ENCODE results near the gene YPEL4.

YPEL4 gene

GRCh38 chr11:57679396-57679795 is 29.7 kb upstream of the YPEL4 start:
- no peak overlapping the region for H3K4me2 ChIP-seq
- H3K4me1 ChIP-seq (ENCODE audit: low read depth, poor library complexity, severe bottlenecking) = peaks cover 13% of the 10 kb centered on the region
- H3K27me3 ChIP-seq (ENCODE audit: insufficient read depth, low read depth) = no peaks in the 10 kb centered on the region
- H2AFZ ChIP-seq (ENCODE audit: low read depth) = no peak overlapping the region
- no peak overlapping the region for H3K9ac ChIP-seq
- H3K27ac ChIP-seq = no peak overlapping the region
- TF ChIP-seq, protein P1, sequence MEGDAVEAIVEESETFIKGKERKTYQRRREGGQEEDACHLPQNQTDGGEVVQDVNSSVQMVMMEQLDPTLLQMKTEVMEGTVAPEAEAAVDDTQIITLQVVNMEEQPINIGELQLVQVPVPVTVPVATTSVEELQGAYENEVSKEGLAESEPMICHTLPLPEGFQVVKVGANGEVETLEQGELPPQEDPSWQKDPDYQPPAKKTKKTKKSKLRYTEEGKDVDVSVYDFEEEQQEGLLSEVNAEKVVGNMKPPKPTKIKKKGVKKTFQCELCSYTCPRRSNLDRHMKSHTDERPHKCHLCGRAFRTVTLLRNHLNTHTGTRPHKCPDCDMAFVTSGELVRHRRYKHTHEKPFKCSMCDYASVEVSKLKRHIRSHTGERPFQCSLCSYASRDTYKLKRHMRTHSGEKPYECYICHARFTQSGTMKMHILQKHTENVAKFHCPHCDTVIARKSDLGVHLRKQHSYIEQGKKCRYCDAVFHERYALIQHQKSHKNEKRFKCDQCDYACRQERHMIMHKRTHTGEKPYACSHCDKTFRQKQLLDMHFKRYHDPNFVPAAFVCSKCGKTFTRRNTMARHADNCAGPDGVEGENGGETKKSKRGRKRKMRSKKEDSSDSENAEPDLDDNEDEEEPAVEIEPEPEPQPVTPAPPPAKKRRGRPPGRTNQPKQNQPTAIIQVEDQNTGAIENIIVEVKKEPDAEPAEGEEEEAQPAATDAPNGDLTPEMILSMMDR (conservative IDR thresholded peaks at IDR 0.05; ENCODE audit: low read depth, low read length) = no peak
- no peaks in the 10 kb centered on the region for H3K36me3 ChIP-seq (ENCODE audit: insufficient read depth)
- no peaks in the 10 kb centered on the region for H4K20me1 ChIP-seq (ENCODE audit: insufficient read depth)
- peaks cover 51% of the 10 kb centered on the region for H3K79me2 ChIP-seq (ENCODE audit: insufficient read depth, low read depth)
- H3K4me3 ChIP-seq (IDR thresholded peaks at IDR 0.05; ENCODE audit: insufficient read depth, low read depth, low read length) = no peak overlapping the region

DNA sequence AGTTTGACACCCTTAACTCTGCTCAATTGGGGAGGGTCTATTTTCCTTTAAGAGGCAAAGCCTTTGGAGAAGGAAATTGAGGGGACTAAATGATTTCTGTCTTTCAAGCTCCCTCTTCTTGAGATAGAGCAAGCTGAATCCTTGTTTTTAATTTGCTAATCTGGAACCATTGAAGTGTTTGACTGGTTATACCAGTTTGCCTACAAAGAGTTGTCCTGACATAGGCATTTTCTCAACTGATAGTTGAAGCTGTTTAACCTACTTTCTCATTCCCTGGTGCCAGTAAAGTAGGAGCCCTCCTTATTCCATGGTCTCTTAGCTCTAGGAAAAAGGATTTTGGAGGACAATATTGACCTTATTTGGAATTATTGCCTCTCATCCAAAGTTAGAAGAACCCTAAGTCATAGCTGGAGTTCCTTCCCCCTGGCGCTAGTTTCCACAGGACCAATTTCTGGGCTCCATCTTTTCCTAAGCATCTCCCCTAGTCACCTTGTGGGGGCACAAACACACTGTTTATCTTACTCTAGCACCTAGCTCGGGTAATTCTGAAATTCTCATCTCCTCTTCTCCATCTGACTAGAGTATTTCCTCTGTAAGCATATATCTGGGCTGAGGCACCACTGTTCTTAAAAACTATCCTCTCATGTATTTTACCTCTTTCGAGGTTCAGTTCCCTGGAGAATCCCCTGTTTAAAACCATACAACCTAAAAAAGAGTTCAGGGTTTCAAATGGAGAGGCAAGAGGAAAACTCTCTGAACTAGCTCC is 25.6 kb upstream of the YPEL4 start:
- H3K4me1 ChIP-seq (ENCODE audit: low read depth, poor library complexity, severe bottlenecking) = peaks cover 18% of the 10 kb centered on the region
- H3K79me2 ChIP-seq (ENCODE audit: insufficient read depth, low read depth) = peaks cover 82% of the 10 kb centered on the region
- H3K4me2 ChIP-seq = no peak overlapping the region
- H2AFZ ChIP-seq (ENCODE audit: low read depth) = no peak overlapping the region
- no peaks in the 10 kb centered on the region for H3K27me3 ChIP-seq (ENCODE audit: insufficient read depth, low read depth)
- TF ChIP-seq, protein P1 (conservative IDR thresholded peaks at IDR 0.05; ENCODE audit: low read depth, low read length) = no peak
- H3K27ac ChIP-seq = no peak overlapping the region
- H3K4me3 ChIP-seq (IDR thresholded peaks at IDR 0.05; ENCODE audit: insufficient read depth, low read depth, low read length) = no peak overlapping the region
- 0 out of 2 replicates have a peak, but pooled peaks cover 5% of the 10 kb centered on the region for H3K36me3 ChIP-seq (ENCODE audit: insufficient read depth)
- H3K9ac ChIP-seq = no peak overlapping the region
- H4K20me1 ChIP-seq (ENCODE audit: insufficient read depth) = 0 out of 2 replicates have a peak, but pooled peaks cover 2% of the 10 kb centered on the region

DNA sequence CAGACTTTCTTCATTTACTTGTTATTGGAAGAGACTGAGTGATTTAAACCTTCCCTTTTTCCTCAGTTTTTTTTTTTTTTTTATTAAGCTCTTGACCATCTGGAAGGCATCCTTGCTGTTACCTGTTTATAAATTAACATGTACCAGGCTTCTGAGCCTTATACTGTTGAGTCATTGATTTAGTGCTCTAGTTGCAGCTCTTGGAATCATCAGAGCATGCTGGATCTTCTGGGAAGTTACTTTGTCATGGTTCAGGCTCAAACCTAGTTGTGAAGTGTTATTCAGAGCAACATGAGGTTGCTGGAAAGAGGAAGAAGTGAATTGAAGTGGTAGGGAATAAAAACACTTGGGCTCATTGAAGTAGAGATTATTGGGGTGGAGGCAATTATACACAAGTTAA is 24.5 kb upstream of the YPEL4 start:
- Histone ChIP-seq H3K27me3 (ENCODE audit: insufficient read depth, low read depth) (no peaks in the 10 kb centered on the region), H2AFZ (ENCODE audit: low read depth) (no peak overlapping the region), H3K27ac (no peak overlapping the region), H3K4me1 (ENCODE audit: low read depth, poor library complexity, severe bottlenecking) (peaks cover 17% of the 10 kb centered on the region), H4K20me1 (ENCODE audit: insufficient read depth) (peaks cover 5% of the 10 kb centered on the region; the same call in 1 of the 2 replicates), H3K36me3 (ENCODE audit: insufficient read depth) (0 out of 2 replicates have a peak, but pooled peaks cover 5% of the 10 kb centered on the region), H3K79me2 (ENCODE audit: insufficient read depth, low read depth) (peaks cover 83% of the 10 kb centered on the region), H3K9ac (no peak overlapping the region), H3K4me2 (no peak overlapping the region), H3K4me3 (IDR thresholded peaks at IDR 0.05; ENCODE audit: insufficient read depth, low read depth, low read length) (no peak overlapping the region)
- TF ChIP-seq, protein P1 (conservative IDR thresholded peaks at IDR 0.05; ENCODE audit: low read depth, low read length) = no peak

- H3K27ac ChIP-seq = peak overlapping the region; percentile 78
- H3K79me2 ChIP-seq (ENCODE audit: insufficient read depth, low read depth) = peaks cover 51% of the 10 kb centered on the region
These were observed 18.7 kb upstream of the YPEL4 start for GRCh38 chr11:57668434-57668782.

More at GRCh38 chr11:57668434-57668782, 18.7 kb upstream of the YPEL4 start:
- peak overlapping the region; percentile 96 for H3K4me2 ChIP-seq
- no peaks in the 10 kb centered on the region for H3K27me3 ChIP-seq (ENCODE audit: insufficient read depth, low read depth)
- peaks cover 9% of the 10 kb centered on the region; the same call in 1 of the 2 replicates for H4K20me1 ChIP-seq (ENCODE audit: insufficient read depth)
- 0 out of 2 replicates have a peak, but pooled peaks cover 5% of the 10 kb centered on the region for H3K36me3 ChIP-seq (ENCODE audit: insufficient read depth)
- H2AFZ ChIP-seq (ENCODE audit: low read depth) = peak overlapping the region; percentile 71
- H3K4me3 ChIP-seq (IDR thresholded peaks at IDR 0.05; ENCODE audit: insufficient read depth, low read depth, low read length) = no peak overlapping the region
- peak overlapping the region; percentile 74 for H3K9ac ChIP-seq
- peaks cover 30% of the 10 kb centered on the region for H3K4me1 ChIP-seq (ENCODE audit: low read depth, poor library complexity, severe bottlenecking)
- TF ChIP-seq, protein P1 (conservative IDR thresholded peaks at IDR 0.05; ENCODE audit: low read depth, low read length) = no peak
